Tibial nerve (tissue), 4 donors: ENCODE measurements around the gene EPHA10. TPM values are rescaled to one million over a fixed set of nuclear protein-coding genes. Genes with fewer than 3 reads are reported as not detected.
"Not testable (repeated sequence)": the region's sequence is repeated elsewhere in the genome, so short reads cannot be mapped to it uniquely, and the experiment has no call there.

ENCODE experiments used
- DNase-seq, 2 donors: peaks; one replicate each; pipeline ENCODE4 v3.0.0-alpha.2; 2019; ENCODE audit warnings: low spot score in 2 of 2
- H3K27ac ChIP-seq, 4 donors: fragments of 200-600 bp; sonication (generic) in 3 of 4; one replicate each; pipeline ENCODE4 v1.5.1; 2017 to 2019; ENCODE audit warnings: mild to moderate bottlenecking in 1 of 4
- H3K27me3 ChIP-seq, 2 donors: fragments of 200-600 bp; sonication (generic) in 1 of 2; one replicate each; pipeline versions ENCODE4 v1.5.1 to v1.6.0; 2017 to 2019
- H3K36me3 ChIP-seq, 3 donors: fragments of 200-600 bp; sonication (generic); one replicate each; pipeline ENCODE4 v1.5.1; 2018 to 2019
- H3K4me1 ChIP-seq, 4 donors: fragments of 200-600 bp; sonication (generic) in 3 of 4; one replicate each; pipeline ENCODE4 v1.5.1; 2017 to 2019
- H3K4me3 ChIP-seq, 4 donors: fragments of 200-600 bp; sonication (generic) in 3 of 4; one replicate each; pipeline ENCODE4 v1.5.1; 2017 to 2019; ENCODE audit warnings: mild to moderate bottlenecking in 1 of 4, moderate library complexity in 1 of 4
- H3K9me3 ChIP-seq, 4 donors: fragments of 200-600 bp; sonication (generic) in 3 of 4; one replicate each; pipeline ENCODE4 v1.5.1; 2017 to 2019
- EP300 ChIP-seq, 2 donors: sonication (generic); formaldehyde crosslinking; IDR thresholded peaks; one replicate each; pipeline ENCODE4 v1.6.1; 2017; ENCODE audit warnings: antibody characterized with exemption in 2 of 2, mild to moderate bottlenecking in 1 of 2
- POLR2A ChIP-seq, 2 donors: fragments of 450-650 bp; IDR thresholded peaks; one replicate each; pipeline ENCODE4 v1.6.1; 2017; ENCODE audit warnings: antibody characterized with exemption in 2 of 2, mild to moderate bottlenecking in 2 of 2, moderate library complexity in 2 of 2
- WGBS, 2 donors: methylation state at CpG; one replicate each; pipeline ENCODE4 v1.1.5; 2018; 5-methylcytosine and 5-hydroxymethylcytosine counted together
- total RNA-seq, 4 donors: library from RNA; depleted of rRNA; stranded (reverse); fragments of >200 nt; gene quantifications; one replicate each; pipeline ENCODE4 v1.1.0, GENCODE V29; 2016
- TF ChIP-seq, protein P1 (sequence below), 5 experiments: fragments of 200-600 bp in 3 of 5; fragments of 450-650 bp in 2 of 5; sonication (generic) in 3 of 5; IDR thresholded peaks; one replicate each; pipeline ENCODE4 v1.5.1; 2016 to 2019; ENCODE audit warnings: antibody characterized with exemption in 5 of 5, mild to moderate bottlenecking in 3 of 5, moderate library complexity in 2 of 5

The EPHA10 gene
- total RNA-seq, 4 donors from 2014 or later: under 0.01 to 0.30 (median 0.21) TPM; not detected in 1

GRCh38 chr1:37688926-37689325 is 76.0 kb downstream of the EPHA10 start:
- no peak overlapping the region for H3K27ac ChIP-seq
- WGBS, 2 donors: 84 to 88% methylated on average over 4 of the region's 4 CpGs
- H3K27me3 ChIP-seq: no peaks in the 10 kb centered on the region
- H3K36me3 ChIP-seq: peaks cover 3 to 45% (median 4%) of the 10 kb centered on the region in 3 donors
- no peak for DNase-seq
- H3K9me3 ChIP-seq: no peaks in the 10 kb centered on the region
- H3K4me3 ChIP-seq: peak overlapping the region in 1 of 4 donors; percentile 81
- TF ChIP-seq POLR2A (IDR thresholded peaks at IDR 0.05) (no peak), EP300 (IDR thresholded peaks at IDR 0.05) (no peak)
- TF ChIP-seq, protein P1, sequence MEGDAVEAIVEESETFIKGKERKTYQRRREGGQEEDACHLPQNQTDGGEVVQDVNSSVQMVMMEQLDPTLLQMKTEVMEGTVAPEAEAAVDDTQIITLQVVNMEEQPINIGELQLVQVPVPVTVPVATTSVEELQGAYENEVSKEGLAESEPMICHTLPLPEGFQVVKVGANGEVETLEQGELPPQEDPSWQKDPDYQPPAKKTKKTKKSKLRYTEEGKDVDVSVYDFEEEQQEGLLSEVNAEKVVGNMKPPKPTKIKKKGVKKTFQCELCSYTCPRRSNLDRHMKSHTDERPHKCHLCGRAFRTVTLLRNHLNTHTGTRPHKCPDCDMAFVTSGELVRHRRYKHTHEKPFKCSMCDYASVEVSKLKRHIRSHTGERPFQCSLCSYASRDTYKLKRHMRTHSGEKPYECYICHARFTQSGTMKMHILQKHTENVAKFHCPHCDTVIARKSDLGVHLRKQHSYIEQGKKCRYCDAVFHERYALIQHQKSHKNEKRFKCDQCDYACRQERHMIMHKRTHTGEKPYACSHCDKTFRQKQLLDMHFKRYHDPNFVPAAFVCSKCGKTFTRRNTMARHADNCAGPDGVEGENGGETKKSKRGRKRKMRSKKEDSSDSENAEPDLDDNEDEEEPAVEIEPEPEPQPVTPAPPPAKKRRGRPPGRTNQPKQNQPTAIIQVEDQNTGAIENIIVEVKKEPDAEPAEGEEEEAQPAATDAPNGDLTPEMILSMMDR (IDR thresholded peaks at IDR 0.05): no peak
- H3K4me1 ChIP-seq: peaks cover 0 to 40% (median 24%) of the 10 kb centered on the region in 4 donors

DNA sequence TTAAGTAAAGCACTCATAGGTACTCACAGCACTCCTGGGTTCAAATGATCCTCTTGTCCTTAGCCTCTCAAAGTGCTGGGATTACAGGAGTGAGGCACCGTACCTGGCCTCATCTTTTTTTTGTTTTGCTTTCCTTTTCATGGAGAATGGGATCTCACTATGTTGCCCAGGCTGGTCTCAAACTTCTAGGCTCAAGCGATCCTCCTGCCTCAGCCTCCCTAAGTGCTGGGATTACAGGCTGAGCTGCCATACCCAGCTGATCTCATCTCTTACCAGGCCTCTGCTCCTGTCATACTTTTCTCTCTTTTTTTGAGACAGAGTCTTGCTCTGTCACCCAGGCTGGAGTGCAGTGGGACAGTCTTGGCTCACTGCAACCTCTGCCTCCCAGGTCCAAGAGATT is 77.2 kb downstream of the EPHA10 start:
- not testable (repeated sequence) for H3K9me3 ChIP-seq, DNase-seq, H3K4me3 ChIP-seq, H3K27me3 ChIP-seq, H3K27ac ChIP-seq
- peaks cover 0 to 35% (median 22%) of the 10 kb centered on the region in 4 donors for H3K4me1 ChIP-seq
- WGBS, 2 donors: 91 to 93% methylated on average over 2 of the region's 2 CpGs
- H3K36me3 ChIP-seq: peaks cover 3 to 57% (median 4%) of the 10 kb centered on the region in 3 donors

GRCh38 chr1:37685722-37686121 is 79.2 kb downstream of the EPHA10 start:
- WGBS, 2 donors: 86 to 92% methylated on average over 3 of the region's 3 CpGs

DNA sequence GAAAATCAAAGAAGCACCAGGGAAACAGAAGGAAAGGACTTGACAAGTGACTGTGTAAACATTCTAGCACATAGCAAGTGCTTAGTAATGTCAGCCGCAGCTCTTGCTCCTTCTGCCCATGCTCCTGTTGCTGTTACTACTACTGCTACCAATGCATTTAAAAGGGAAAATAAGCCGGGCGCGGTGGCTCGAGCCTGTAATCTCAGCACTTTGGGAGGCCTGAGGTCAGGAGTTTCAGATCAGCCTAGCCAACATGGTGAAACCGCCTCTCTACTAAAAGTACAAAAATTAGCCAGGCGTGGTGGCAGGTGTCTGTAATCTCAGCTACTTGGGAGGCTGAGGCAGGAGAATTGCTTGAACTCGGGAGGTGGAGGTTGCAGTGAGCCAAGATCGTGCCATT is 80.7 kb downstream of the EPHA10 start:
- H3K4me3 ChIP-seq, DNase-seq, H3K9me3 ChIP-seq, H3K27me3 ChIP-seq, H3K27ac ChIP-seq: not testable (repeated sequence)
- peaks cover 3 to 78% (median 4%) of the 10 kb centered on the region in 3 donors for H3K36me3 ChIP-seq
- H3K4me1 ChIP-seq: peaks cover 0 to 12% (median 4%) of the 10 kb centered on the region in 4 donors
- WGBS, 2 donors: 93 to 94% methylated on average over 9 of the region's 9 CpGs

More at GRCh38 chr1:37685722-37686121, 79.2 kb downstream of the EPHA10 start:
- TF ChIP-seq EP300 (IDR thresholded peaks at IDR 0.05): no peak
- TF ChIP-seq, protein P1 (IDR thresholded peaks at IDR 0.05): no peak
- no peak for TF ChIP-seq POLR2A (IDR thresholded peaks at IDR 0.05)
- Histone ChIP-seq H3K4me1 (peaks cover 0 to 22% (median 12%) of the 10 kb centered on the region in 4 donors), H3K27ac (no peak overlapping the region), H3K27me3 (no peaks in the 10 kb centered on the region), H3K4me3 (no peak overlapping the region), H3K36me3 (peaks cover 3 to 68% (median 4%) of the 10 kb centered on the region in 3 donors), H3K9me3 (no peaks in the 10 kb centered on the region)
- no peak for DNase-seq

DNA sequence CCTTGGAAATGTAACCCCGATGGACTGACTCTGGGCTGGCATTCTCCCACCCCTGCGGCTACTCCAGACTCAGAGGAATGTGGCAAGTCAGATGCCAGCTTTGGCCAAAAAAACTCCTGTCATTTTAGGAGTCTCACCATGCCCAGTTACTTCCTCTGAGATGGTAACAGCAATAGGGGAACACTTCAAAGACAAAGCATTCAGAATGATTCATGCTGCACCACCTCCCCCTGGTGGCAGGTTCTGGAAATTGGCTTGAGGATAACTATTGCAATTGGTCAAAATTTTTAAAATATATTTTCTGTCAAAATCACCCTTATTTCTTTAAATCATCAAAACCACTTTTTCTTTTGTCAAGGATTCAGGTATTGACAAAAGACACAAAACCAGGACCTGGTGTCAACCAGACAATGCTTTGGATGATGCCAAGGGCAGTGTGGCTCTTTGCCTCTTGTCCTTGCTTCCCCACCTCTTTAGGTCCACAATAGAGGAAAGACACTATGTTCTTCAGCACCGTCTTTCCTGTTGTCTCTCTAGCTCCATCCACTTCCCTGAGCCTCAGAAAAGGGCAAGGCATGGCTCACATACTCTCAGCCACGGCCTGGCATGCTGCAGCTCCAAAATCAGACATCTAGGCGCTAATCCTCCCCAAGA is 82.5 kb downstream of the EPHA10 start:
- H3K27me3 ChIP-seq: no peaks in the 10 kb centered on the region
- peaks cover 3 to 68% (median 4%) of the 10 kb centered on the region in 3 donors for H3K36me3 ChIP-seq
- WGBS, 2 donors: 63 to 76% methylated on average over 5 of the region's 5 CpGs
- DNase-seq: peak; percentile 72 to 91
- TF ChIP-seq, protein P1 (IDR thresholded peaks at IDR 0.05): peak; percentile 69 to 91 (median 79)
- TF ChIP-seq POLR2A (IDR thresholded peaks at IDR 0.05) (no peak), EP300 (IDR thresholded peaks at IDR 0.05) (no peak)
- no peaks in the 10 kb centered on the region for H3K4me1 ChIP-seq
- H3K4me3 ChIP-seq: no peak overlapping the region
- H3K9me3 ChIP-seq: no peaks in the 10 kb centered on the region
- no peak overlapping the region for H3K27ac ChIP-seq

DNA sequence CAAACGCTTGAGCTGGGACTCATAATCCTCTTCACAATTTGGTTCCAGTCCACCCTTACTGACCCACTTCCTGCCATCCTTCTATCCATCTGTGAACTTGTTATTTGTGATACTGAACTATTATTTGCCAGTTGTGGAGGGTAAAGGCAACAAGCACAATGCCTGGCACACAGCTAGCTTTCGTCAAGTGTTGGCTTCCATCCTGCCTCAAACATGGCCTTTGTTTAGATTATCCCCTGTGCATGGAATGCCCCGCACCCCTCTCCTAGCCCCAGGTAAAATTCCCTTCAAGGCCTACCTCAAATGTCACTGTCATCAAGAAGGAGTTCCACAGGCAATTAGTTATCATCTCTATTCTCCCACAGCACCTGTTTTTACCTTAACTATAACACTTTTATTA is 84.0 kb downstream of the EPHA10 start:
- DNase-seq: no peak
- H3K27me3 ChIP-seq: no peaks in the 10 kb centered on the region
- H3K4me1 ChIP-seq: peaks cover 0 to 6% (median 2%) of the 10 kb centered on the region in 4 donors
- TF ChIP-seq EP300 (IDR thresholded peaks at IDR 0.05) (no peak), POLR2A (IDR thresholded peaks at IDR 0.05) (no peak)
- TF ChIP-seq, protein P1 (IDR thresholded peaks at IDR 0.05): no peak
- H3K27ac ChIP-seq: no peak overlapping the region
- H3K36me3 ChIP-seq: peaks cover 0 to 53% (median 3%) of the 10 kb centered on the region in 3 donors
- H3K4me3 ChIP-seq: no peak overlapping the region
- no peaks in the 10 kb centered on the region for H3K9me3 ChIP-seq
- 82 to 90% methylated on average over 3 of the region's 3 CpGs for WGBS, 2 donors
